Measurements from ENCODE around the gene SLC10A1. TPM values are rescaled to one million over a fixed set of nuclear protein-coding genes. Genes with fewer than 3 reads are reported as not detected.

Gene SLC10A1
- total and polyA plus RNA-seq, 2 of the 8 experiments (the other 6 are each of a cell fraction or from before 2014, with no cell fraction given), result not detected

DNA sequence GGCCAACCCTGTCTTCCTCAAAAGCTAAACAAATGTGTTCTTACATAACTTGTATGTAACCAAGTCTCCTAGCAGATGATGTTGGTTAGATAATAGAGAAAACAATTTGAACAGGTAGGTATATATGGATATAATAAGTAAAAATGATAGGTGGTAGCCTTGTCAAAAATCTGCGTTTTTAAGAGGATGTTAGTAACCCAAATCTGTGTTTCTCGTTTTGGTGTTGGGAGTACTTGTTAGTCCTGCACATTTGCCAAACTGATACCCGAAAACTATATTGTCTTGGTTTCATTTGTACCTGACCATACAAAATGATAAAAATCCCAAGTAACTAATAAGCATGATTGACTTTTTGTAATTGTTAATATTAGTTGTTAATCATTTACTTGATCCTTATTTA, 22.0 kb downstream of the SLC10A1 start (continued):
- TF ChIP-seq KDM5A (IDR thresholded peaks at IDR 0.05; ENCODE audit: low read length) (no peak), CHD1 (IDR thresholded peaks at IDR 0.05; ENCODE audit: low read depth, low read length) (no peak), PHF8 (conservative IDR thresholded peaks at IDR 0.05; ENCODE audit: low read depth, low read length) (no peak), HDAC2 (IDR thresholded peaks at IDR 0.05; ENCODE audit: borderline replicate concordance in 1 of 2, low read depth in 2 of 2, low read length in 2 of 2) (no peak), MAFK (IDR thresholded peaks at IDR 0.05; ENCODE audit: low read depth, low read length) (no peak)

Measured in H1 (cell line).